Medulla oblongata (tissue), 1 donor: Measurements from ENCODE around the gene CENPT.
"Not testable (repeated sequence)": the region's sequence is repeated elsewhere in the genome, so short reads cannot be mapped to it uniquely, and the experiment has no call there.

Source experiments
- DNase-seq: peaks from one replicate; pipeline ENCODE4 v3.0.0-alpha.2; 2015; ENCODE audit errors: extremely low spot score

Gene CENPT

GRCh38 chr16:67877064-67877463, 29.6 kb upstream of the CENPT start:
- DNase-seq, result no peak

DNA sequence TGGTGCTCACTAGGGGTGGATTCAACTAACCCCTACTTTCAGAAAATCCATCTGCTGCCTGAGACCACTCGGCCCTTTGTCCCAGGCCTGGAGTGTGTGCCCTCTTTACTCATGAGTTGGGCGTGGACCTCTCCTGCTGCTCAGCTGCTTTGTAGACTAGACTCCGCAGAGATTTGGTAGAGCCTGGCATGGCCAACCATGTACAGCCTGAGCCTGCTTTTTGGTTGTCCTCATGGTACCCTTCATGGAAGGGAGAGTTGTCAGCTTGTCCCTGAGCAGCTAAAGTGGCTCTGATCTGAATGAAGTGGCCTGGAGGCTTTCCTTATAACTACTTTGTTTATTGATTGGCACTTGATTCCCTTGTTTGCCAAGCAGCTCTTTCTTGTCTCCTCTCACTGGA, 26.9 kb upstream of the CENPT start:
- no peak for DNase-seq

DNA sequence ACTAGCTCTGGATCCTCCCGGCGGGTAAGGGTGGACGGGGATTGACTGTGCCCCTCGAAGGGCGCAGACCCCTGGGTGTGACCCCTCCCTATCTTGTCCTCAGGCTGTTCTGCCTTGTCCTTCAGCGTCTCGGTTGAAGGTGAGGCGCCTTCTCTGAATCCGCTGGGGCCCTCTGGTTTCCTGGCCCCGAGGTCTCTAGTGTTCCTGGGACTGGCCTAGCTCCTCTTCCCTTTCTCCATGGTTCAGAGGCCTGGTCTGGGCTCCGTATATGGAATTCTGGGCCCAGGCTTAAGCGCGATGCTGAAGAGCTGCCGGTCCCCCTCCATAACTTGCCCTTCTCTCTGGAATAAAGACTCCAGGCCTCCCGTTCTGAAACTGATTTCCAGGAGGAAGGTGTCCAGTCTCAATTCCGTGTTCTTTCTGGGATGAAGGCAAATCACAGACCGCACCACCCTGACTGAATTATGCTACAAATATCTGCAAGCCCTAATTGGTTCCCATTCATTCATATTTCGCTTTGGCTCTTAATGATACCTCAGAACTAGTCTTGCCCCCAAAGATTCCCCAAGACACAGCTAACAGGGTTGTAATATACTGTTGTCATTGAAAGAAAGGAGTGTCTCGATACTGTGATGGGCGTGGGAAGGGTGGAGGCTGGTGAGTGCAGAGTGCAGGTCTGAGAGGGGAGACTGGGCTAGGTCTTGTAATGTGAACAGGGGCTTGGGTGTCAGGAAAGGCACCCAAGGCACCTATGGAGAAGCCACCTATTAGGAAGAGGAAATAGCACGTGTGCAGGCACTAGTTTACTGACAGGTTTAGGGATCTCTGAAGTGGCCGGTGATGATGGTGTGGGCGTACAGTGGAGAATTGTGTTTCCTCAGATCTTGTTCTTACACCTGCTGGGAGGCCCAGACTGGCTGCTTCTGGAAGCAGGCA, 26.2 kb upstream of the CENPT start:
- no peak for DNase-seq

DNA sequence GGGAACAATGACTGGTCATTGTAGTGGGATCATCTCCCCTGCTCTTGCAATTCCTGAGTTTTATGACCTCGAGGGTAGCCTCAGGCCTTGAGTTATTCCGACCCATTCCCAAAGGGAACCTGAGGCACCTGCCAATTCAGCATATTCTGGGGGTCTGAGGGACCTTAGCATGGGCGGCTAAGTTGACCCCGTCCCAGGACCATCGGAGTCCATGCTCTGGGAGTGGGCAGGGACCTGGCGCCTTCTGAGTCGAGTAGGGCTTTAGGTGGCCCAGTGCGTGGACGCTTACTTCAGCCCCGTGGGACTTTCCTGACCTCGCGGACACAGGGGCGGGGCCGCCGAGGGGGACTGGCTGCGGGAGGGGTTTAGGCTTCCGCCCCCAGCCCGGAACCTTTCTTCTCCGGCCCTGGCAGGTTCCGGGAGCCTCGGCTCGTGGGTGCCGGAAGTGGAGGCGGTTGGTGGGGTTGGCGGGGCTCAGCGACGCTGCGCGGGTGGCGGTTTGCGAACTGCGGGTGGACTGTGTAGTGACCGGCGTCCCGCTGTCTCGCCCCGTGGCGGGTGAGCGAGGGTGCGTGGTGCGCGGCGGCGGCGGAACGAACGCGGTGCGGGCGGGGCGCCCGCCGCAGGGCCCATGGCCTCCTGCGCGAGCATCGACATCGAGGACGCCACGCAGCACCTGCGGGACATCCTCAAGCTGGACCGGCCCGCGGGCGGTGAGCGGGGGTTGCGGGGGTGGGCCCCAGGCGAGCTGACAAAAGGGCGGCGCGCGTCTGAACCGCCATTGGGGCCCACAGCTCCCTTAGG, 25.3 kb upstream of the CENPT start, which contains the start of gene EDC4:
Gene EDC4, plus strand, starts transcription at position 422 of the 804 bp plus-strand sequence. Its CDS starts 210 bp downstream, at position 632.
- peak; percentile 73 for DNase-seq

DNA sequence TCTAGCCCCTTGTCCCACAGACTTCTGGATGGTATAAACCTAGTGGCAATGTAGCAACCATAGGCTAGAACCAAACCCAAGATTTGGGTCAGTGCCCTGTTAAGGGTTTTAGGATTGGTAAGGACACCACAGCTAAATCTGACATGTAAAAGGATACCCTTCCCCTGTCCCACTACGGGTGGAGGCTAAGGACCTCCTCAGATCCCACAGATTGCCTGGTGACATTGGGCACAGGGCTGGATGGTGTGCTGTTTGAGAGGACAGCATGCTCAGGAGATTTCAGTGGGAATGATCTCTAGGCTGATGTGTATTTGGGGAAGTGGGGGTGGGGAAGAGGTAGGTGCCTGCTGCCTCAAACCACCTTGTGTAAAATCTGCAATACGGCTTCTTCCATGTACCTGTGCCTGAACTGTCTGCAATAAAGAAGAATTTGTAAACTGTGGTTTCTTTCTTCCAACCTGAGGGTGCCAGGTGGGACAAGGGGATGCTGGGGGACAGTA, 24.7 kb upstream of the CENPT start:
- DNase-seq, result no peak

- no peak for DNase-seq
Measured at GRCh38 chr16:67871256-67871655, 23.8 kb upstream of the CENPT start.

DNA sequence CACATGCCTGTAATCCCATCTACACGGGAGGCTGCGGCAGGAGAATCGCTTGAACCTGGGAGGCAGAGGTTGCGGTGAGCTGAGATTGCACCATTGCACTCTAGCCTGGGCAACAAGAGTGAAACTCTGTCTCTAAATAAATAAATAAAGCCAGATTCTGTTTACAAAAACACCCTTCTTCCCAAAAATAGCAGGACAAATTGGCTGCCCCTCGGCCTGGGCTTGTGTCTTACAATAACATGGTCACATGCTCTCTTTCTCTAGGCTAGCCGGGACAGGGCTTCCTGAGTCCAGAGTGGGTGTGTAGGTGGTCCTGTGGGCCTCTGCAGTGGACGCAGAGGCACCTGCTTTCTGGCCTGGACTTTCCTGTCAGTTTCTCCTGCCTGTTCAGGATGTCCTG, 22.2 kb upstream of the CENPT start:
- DNase-seq, result no peak

- no peak for DNase-seq
Measured at GRCh38 chr16:67868290-67868689, 20.8 kb upstream of the CENPT start.

- DNase-seq, result no peak
Measured at GRCh38 chr16:67865318-67865717, 17.8 kb upstream of the CENPT start.

DNA sequence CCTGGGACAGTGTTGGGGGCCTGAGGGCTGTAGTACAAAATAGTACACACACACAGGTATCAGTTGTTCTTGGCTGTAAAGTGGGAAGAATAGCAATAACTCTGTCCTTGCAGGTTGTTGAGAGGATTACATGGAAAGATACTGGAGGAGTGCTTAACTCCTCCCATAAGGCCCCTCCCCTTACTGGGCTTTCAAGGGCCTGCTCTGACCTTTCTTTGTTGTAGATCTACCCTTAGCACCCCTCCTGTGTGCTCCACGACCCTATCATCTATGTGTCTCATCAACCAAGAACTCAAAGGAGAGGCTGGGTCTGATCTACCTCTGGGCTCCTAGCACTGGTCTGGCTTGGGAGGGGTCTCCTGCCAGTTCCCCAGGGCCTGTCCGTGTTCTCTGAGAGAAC, 17.1 kb upstream of the CENPT start:
- DNase-seq, result no peak

DNA sequence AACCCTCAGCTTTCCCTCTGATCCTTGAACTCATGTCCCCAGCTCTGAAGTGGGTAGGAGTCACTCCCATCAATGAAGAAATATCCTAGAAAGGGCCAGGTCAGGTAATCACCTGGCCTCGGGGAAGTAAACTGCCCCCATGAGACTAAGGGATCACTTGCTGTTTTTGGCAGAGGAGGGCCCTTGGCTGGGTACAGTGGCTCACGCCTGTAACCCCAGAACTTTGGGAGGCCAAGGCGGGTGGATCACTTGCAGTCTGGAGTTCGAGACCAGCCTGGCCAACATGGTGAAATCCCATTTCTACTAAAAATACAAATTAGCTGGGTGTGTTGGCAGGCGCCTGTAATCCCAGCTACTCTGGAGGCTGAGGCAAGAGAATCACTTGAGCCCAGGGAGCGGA, 16.6 kb upstream of the CENPT start:
- DNase-seq, result not testable (repeated sequence)

DNA sequence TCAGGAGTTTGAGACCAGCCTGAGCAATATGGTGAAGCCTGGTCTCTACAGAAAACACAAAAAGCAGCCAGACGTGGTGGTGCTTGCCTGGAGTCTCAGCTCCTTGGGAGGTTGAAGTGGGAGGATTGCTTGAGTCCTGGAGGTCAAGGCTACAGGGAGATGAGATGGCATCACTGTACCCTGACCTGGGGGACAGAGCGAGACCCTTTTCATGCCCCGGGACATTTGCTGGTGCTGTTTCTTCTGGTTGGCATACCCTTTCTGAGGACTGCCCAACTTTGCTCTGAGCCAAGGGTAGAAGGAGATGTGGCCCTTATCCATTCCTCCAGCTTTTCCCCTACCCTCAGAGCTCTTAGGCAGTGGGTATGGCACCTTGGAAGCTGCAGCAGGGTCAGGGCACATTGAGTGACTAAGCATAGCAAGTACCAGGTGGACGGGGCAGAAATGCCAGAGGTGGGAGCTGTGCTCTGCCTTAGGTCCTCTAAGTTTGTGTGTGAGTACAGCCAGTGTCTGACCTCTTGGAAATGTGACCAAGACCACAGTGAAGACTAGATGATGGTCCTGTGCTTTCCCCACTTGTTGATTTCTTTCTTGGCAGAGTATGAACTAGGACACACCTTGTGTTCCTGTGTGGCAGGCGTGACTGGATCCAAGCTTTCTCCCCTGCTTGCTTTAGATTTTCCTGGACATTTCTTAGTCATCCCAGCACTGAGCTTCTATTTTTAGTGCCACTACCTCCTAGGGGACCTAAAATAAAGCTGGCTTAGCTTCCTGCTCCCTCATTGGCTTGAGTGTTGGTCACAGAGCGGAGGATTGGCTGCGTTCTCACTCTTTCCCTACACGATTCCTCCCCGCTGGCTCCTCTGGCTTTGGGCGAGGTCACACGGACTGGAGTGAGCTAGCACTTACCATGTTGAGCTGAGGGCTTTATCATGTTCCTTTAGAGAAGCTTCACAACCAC, 15.4 kb upstream of the CENPT start:
- no peak for DNase-seq

- DNase-seq, result no peak
Measured at GRCh38 chr16:67861877-67862276, 14.4 kb upstream of the CENPT start.

- no peak for DNase-seq
Measured at GRCh38 chr16:67860589-67861398, 13.3 kb upstream of the CENPT start.

- DNase-seq, result no peak
Measured at GRCh38 chr16:67858500-67858899, 11.0 kb upstream of the CENPT start.

DNA sequence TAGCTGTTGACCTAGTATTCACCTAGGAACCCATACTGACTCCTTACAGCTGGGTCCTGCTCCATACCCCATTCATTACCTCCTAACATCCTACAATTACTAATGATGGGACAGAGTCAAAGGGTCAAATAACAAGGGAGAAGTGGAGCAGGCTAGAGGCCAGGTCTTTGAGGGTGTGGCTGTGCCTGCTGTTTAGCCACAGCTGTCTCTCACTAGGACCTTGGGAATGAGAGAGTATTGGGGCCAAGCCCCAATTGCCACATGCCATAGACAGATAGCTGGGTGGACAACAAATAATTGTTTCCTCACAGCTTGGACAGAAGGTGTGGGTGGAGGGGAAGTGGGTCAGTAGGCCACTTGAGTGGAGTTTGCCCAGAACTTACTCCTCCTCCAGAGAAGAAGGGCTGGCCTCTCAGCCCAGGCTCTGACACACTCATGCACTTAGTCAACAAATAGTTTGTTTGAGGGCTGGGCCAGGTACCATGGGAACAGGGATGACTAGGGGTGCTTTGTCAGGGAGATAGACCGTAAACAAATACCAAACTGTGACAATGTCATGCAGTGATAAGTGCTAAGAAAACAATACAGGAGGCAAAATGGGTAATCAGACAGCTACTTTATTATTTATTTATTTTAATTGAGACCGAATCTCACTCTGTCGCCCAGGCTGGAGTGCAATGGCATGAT, 10.2 kb upstream of the CENPT start:
- peak; percentile 56 for DNase-seq

DNA sequence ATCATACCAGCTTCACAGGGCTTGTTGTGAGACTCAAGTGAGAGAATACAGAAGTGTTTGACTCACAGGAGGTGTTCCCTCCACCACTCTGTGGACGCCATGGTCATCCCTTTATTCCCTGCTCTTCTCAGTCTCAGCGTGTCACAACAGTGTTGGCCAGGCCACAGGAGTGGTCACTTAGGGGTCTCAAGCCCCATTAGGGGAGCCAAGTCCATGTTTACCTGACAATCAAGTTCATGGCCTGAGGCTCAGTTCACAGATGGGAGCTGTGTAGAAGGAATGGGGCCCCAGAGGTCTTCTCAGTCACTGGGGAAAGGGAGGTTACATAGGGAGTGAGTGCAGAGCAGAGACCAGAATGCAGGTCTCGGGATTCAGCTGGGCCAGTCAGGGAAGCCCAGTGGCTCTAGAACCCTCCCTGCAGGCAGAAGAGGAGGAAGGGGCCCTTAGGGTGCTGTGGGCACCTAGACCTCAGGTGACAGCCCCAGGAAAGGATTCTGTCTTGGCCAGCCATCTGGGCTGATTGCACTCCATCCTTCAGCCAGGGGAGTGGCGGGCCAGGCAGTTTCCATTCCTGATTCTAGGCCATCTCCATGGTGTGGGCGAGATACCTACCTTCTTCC, 9.5 kb upstream of the CENPT start:
- DNase-seq, result no peak

DNA sequence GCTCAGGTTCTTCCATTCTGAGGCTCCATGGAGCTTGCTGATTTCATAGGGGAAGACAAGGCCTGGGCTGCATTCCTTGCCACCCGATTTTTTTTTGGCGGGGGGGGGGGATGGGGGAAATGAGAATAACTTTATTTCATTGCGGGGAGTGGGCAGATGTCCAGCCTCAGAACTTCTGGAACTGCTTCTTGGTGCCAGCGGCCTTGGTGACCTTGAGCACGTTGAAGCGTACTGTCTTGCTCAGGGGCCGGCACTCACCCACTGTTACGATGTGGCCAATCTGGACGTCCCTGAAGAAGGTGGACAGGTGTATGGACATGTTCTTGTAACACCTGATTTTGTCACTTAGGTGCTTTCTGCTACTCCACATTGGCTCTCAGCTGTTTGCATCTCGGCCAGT, 8.3 kb upstream of the CENPT start:
- no peak for DNase-seq

GRCh38 chr16:67853670-67854069, 6.2 kb upstream of the CENPT start:
- DNase-seq, result no peak
